Prostate gland (tissue), 2 donors: ENCODE measurements around the gene KRTAP10-2.

Source experiments
- POLR2A ChIP-seq: fragments of 450-650 bp; IDR thresholded peaks from one replicate; pipeline ENCODE4 v1.6.1; 2016; ENCODE audit warnings: antibody characterized with exemption, mild to moderate bottlenecking
- POLR2AphosphoS5 ChIP-seq: sonication (generic); formaldehyde crosslinking; IDR thresholded peaks from one replicate; pipeline ENCODE4 v1.6.1; 2017; ENCODE audit warnings: antibody characterized with exemption
- TF ChIP-seq, protein P1 (sequence below), 4 experiments: fragments of 200-600 bp in 2 of 4; fragments of 450-650 bp in 2 of 4; sonication (generic) in 2 of 4; IDR thresholded peaks; 1 replicate in 3 of 4; 2 replicates in 1 of 4; pipeline ENCODE4 v1.5.1; 2016 to 2019; ENCODE audit warnings: antibody characterized with exemption in 4 of 4, mild to moderate bottlenecking in 2 of 4, moderate library complexity in 2 of 4

DNA sequence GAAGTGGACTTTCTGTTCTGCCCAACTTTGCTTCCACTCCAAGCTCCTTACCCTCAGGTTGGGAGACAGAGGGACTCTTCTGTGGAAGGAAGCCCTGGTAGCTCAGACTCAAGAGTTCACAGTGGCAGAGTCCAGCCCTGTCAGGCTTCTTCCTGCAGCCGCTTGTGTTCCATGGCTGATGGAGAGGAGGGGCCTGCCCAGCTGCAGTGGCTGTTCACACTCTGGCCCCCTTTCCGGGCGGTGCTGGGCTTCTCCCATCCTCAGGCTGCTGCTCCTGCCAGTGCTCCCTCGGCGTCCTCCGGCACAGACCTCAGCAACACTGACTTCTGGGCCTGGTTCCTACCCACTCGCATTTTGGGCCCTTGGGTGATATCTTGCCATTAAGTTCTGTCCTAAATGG, 15.3 kb downstream of the KRTAP10-2 start:
- TF ChIP-seq, protein P1, sequence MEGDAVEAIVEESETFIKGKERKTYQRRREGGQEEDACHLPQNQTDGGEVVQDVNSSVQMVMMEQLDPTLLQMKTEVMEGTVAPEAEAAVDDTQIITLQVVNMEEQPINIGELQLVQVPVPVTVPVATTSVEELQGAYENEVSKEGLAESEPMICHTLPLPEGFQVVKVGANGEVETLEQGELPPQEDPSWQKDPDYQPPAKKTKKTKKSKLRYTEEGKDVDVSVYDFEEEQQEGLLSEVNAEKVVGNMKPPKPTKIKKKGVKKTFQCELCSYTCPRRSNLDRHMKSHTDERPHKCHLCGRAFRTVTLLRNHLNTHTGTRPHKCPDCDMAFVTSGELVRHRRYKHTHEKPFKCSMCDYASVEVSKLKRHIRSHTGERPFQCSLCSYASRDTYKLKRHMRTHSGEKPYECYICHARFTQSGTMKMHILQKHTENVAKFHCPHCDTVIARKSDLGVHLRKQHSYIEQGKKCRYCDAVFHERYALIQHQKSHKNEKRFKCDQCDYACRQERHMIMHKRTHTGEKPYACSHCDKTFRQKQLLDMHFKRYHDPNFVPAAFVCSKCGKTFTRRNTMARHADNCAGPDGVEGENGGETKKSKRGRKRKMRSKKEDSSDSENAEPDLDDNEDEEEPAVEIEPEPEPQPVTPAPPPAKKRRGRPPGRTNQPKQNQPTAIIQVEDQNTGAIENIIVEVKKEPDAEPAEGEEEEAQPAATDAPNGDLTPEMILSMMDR (IDR thresholded peaks at IDR 0.05): no peak
- TF ChIP-seq POLR2A (no peak), POLR2AphosphoS5 (no peak)
